ENCODE measurements around the gene NFIA. TPM values are rescaled to one million over a fixed set of nuclear protein-coding genes. Genes with fewer than 3 reads are reported as not detected.
A peak's percentile ranks its signal among the peaks of the same experiment; 100 is the strongest.

The NFIA gene
- polyA plus RNA-seq, 3 donors, result 1.4 to 5.3 (median 2.4) TPM

DNA sequence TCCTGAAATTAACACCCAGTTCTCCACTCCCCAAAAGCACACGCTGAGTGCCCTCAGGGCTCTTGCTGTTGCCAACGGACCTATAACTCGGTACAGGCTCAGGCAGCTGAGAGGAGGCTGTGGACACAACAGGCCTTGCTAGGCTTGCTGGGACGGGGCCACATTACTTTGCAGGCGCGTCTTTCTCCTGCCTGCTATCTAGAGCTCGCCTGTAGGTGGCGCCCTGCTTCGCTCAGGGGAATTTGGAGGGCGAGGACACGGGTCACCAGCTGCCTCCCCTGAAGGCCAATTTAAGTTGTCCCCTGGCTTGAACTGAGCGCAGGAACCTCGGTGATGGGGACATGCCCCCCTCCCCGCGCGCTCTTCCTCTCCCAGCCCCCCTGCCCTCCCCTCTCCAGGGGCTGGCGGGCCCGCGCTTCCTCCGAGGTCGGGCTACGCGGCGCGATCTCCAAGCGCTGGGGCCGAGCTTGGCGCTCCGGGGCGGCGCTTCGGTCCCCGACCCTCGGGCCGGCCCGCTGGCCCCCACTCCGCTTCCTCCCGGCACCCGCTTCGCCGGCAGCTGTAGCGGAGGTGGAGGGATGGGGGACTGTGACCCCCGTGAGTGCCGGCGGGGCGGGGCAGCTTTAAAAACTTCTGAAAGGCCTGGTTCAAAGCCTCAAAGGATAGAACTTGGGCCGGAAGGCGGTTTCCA lies 32.4 kb upstream of the NFIA start:
- peaks cover 0 to 8% of the 10 kb centered on the region in 2 donors for H3K9me3 ChIP-seq (replicated peaks in 1 of 2; ENCODE audit: control insufficient read depth in 1 of 2, insufficient read depth in 1 of 2, low read length in 2 of 2)
- no peak overlapping the region for H3K27ac ChIP-seq (ENCODE audit: low read depth in 1 of 2, low read length in 2 of 2)
- Mint-ChIP-seq H3K36me3 (peaks cover 13 to 20% of the 10 kb centered on the region in 2 donors), H3K4me1 (peaks cover 40% of the 10 kb centered on the region), H3K9me3 (peaks cover 0 to 9% (median 5%) of the 10 kb centered on the region in 7 donors), H3K27me3 (ENCODE audit: low read depth in 3 of 3) (peaks cover 38 to 46% (median 40%) of the 10 kb centered on the region in 3 donors), H3K4me3 (peak overlapping the region; percentile 81 to 84), H3K27ac (no peak overlapping the region)
- H3K4me2 ChIP-seq (replicated peaks; ENCODE audit: extremely low read depth, low read length, poor library complexity, severe bottlenecking), result peak overlapping the region; percentile 97
- H3K9ac ChIP-seq (ENCODE audit: insufficient read depth, low read length, poor library complexity, severe bottlenecking), result peak overlapping the region; percentile 67
- H3K4me1 ChIP-seq (ENCODE audit: control insufficient read depth in 1 of 2, insufficient read depth in 2 of 2, low read length in 2 of 2), result peaks cover 23 to 46% of the 10 kb centered on the region in 2 donors
- intact Hi-C loops (cut with micrococcal nuclease), result loop anchor here (5.0 kb wide), 4 partner anchors 32 to 802 kb away; partner anchors contain the start of gene NFIA (in 1 of the 2)
- no peaks in the 10 kb centered on the region for H3K36me3 ChIP-seq (replicated peaks in 1 of 2; ENCODE audit: control insufficient read depth in 1 of 2, insufficient read depth in 2 of 2, low read length in 2 of 2)
- H3K27me3 ChIP-seq (ENCODE audit: control insufficient read depth in 2 of 2, insufficient read depth in 2 of 2, low read length in 2 of 2), result peaks cover 37 to 43% of the 10 kb centered on the region in 2 donors
- WGBS (ENCODE audit: insufficient coverage), result under 1% methylated on average over 40 of the region's 48 CpGs
- TF ChIP-seq, protein P1, sequence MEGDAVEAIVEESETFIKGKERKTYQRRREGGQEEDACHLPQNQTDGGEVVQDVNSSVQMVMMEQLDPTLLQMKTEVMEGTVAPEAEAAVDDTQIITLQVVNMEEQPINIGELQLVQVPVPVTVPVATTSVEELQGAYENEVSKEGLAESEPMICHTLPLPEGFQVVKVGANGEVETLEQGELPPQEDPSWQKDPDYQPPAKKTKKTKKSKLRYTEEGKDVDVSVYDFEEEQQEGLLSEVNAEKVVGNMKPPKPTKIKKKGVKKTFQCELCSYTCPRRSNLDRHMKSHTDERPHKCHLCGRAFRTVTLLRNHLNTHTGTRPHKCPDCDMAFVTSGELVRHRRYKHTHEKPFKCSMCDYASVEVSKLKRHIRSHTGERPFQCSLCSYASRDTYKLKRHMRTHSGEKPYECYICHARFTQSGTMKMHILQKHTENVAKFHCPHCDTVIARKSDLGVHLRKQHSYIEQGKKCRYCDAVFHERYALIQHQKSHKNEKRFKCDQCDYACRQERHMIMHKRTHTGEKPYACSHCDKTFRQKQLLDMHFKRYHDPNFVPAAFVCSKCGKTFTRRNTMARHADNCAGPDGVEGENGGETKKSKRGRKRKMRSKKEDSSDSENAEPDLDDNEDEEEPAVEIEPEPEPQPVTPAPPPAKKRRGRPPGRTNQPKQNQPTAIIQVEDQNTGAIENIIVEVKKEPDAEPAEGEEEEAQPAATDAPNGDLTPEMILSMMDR (IDR thresholded peaks at IDR 0.05), result peak; percentile 93
- no peaks in the 10 kb centered on the region for H4K20me1 ChIP-seq (ENCODE audit: insufficient read depth, low read length)
- H2AFZ ChIP-seq (ENCODE audit: insufficient read depth, low read depth, low read length, poor library complexity, severe bottlenecking), result peak overlapping the region; percentile 97
- no peaks in the 10 kb centered on the region for H3K79me2 ChIP-seq (ENCODE audit: insufficient read depth, low read length)
- peak; percentile 80 to 82 (median 82) for DNase-seq
- peak overlapping the region; percentile 69 to 95 (median 73) for H3K4me3 ChIP-seq (replicated peaks in 1 of 3; ENCODE audit: low read depth in 2 of 3, low read length in 3 of 3)

DNA sequence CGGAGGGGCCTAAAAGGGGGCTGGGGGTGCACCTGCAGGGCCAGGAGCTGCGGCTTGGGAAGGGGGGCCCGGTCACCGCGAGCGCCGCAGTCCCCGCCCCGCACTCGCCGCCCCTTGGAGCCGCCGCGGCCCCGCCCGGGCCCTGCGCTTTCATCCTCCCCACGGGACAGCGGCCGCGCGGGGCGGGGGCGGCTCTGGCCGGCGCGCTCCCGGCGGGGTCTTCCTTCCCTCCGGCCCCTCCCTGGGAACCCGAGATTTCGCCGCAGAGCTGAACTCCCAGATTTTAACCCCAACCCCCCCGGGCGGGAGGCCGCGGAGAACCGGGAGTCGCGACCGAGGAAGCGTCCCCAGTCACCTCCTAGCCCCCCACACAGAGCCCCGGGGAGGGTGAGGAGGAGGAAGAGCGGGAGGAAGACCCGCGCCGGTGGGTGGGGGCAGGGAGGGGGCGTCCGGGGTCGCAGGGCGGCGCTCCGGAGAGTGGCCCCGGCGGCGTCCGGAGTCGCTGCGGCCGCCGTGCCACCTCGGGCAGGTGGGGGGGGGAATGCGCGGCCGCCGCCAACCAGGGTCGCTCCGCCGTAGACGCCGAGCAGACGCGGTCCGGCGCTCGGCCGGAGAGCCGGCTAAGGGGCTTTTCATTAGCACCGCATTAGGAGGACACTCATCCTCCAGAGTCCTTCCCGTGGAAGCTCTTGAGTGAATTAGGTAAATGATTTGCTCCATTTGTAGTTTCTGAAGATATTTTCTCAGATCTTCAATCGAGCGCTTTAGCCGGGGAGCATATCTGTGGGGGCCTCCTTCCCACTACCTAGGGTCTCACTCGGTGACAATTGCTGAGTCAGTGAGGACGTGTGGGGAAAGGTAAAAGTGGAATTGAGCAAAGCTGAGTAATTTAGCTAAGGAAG lies 31.6 kb upstream of the NFIA start:
- Mint-ChIP-seq H3K27me3 (ENCODE audit: low read depth in 3 of 3) (peaks cover 46 to 54% (median 46%) of the 10 kb centered on the region in 3 donors), H3K4me3 (peak overlapping the region; percentile 83 to 97), H3K36me3 (peaks cover 13 to 20% of the 10 kb centered on the region in 2 donors), H3K27ac (peak overlapping the region in 1 of 7 donors; percentile 83), H3K4me1 (peaks cover 40% of the 10 kb centered on the region), H3K9me3 (peaks cover 0 to 9% (median 5%) of the 10 kb centered on the region in 7 donors)
- Histone ChIP-seq H3K27ac (ENCODE audit: low read depth in 1 of 2, low read length in 2 of 2) (no peak overlapping the region), H4K20me1 (ENCODE audit: insufficient read depth, low read length) (no peaks in the 10 kb centered on the region), H2AFZ (ENCODE audit: insufficient read depth, low read depth, low read length, poor library complexity, severe bottlenecking) (peak overlapping the region; percentile 97), H3K79me2 (ENCODE audit: insufficient read depth, low read length) (no peaks in the 10 kb centered on the region), H3K36me3 (replicated peaks in 1 of 2; ENCODE audit: control insufficient read depth in 1 of 2, insufficient read depth in 2 of 2, low read length in 2 of 2) (no peaks in the 10 kb centered on the region), H3K4me2 (replicated peaks; ENCODE audit: extremely low read depth, low read length, poor library complexity, severe bottlenecking) (peak overlapping the region; percentile 97), H3K27me3 (ENCODE audit: control insufficient read depth in 2 of 2, insufficient read depth in 2 of 2, low read length in 2 of 2) (peaks cover 45 to 51% of the 10 kb centered on the region in 2 donors), H3K4me1 (ENCODE audit: control insufficient read depth in 1 of 2, insufficient read depth in 2 of 2, low read length in 2 of 2) (peaks cover 23 to 46% of the 10 kb centered on the region in 2 donors), H3K4me3 (replicated peaks in 1 of 3; ENCODE audit: low read depth in 2 of 3, low read length in 3 of 3) (peak overlapping the region; percentile 69 to 95 (median 73)), H3K9me3 (replicated peaks in 1 of 2; ENCODE audit: control insufficient read depth in 1 of 2, insufficient read depth in 1 of 2, low read length in 2 of 2) (peaks cover 0 to 8% of the 10 kb centered on the region in 2 donors), H3K9ac (ENCODE audit: insufficient read depth, low read length, poor library complexity, severe bottlenecking) (peak overlapping the region; percentile 67)
- 0% methylated on average over 43 of the region's 85 CpGs for WGBS (ENCODE audit: insufficient coverage)
- TF ChIP-seq, protein P1 (IDR thresholded peaks at IDR 0.05), result no peak
- peak in 1 of 3 donors; percentile 15 for DNase-seq
- intact Hi-C loops (cut with micrococcal nuclease), result loop anchor here (5.0 kb wide), 3 partner anchors 37 to 802 kb away; no protein-coding TSS in a partner anchor
